OCI-LY3 (cell line): Measurements from ENCODE around the gene PIK3R5.

ENCODE experiments used
- CTCF ChIP-seq: fragments of 200-600, 300-600 bp; sonication (generic); IDR thresholded peaks from 2 replicates; pipeline ENCODE4 v1.5.1; 2014; ENCODE audit warnings: antibody characterized with exemption, low read length, low read depth
- EZH2phosphoT487 ChIP-seq: fragments of 200-600 bp; shearing (Covaris generic); IDR thresholded peaks from 2 replicates; pipeline ENCODE4 v1.6.1; 2018; ENCODE audit warnings: antibody characterized with exemption, mixed run types, low read depth

GRCh38 chr17:8865385-8865784 is 100.1 kb downstream of the PIK3R5 start:
- TF ChIP-seq CTCF (no peak), EZH2phosphoT487 (no peak)
